ENCODE results near the gene CAMK2N1.
A peak's percentile ranks its signal among the peaks of the same experiment; 100 is the strongest.
"Not testable (repeated sequence)": the region's sequence is repeated elsewhere in the genome, so short reads cannot be mapped to it uniquely, and the experiment has no call there.

The CAMK2N1 gene

GRCh38 chr1:20499105-20499504 is 13.1 kb upstream of the CAMK2N1 start:
- intact Hi-C loops (cut with DNase I) = loop anchor here (5.0 to 10.0 kb wide), 3 partner anchors 64 to 584 kb away; no protein-coding TSS in a partner anchor
- DNase-seq = no peak

GRCh38 chr1:20498116-20498515 is 12.1 kb upstream of the CAMK2N1 start:
- intact Hi-C loops (cut with DNase I) = loop anchor here (5.0 to 10.0 kb wide), 3 partner anchors 63 to 583 kb away; no protein-coding TSS in a partner anchor
- DNase-seq = no peak

GRCh38 chr1:20497506-20497905 is 11.5 kb upstream of the CAMK2N1 start:
- intact Hi-C loops (cut with DNase I) = loop anchor here (5.0 to 10.0 kb wide), 3 partner anchors 63 to 583 kb away; no protein-coding TSS in a partner anchor
- DNase-seq = no peak

- not testable (repeated sequence) for DNase-seq
- intact Hi-C loops (cut with DNase I) = loop anchor here (5.0 to 10.0 kb wide), 3 partner anchors 62 to 582 kb away; no protein-coding TSS in a partner anchor
Observed at GRCh38 chr1:20496725-20497383, 10.8 kb upstream of the CAMK2N1 start.

- intact Hi-C loops (cut with DNase I) = loop anchor here (5.0 to 10.0 kb wide), 3 partner anchors 61 to 581 kb away; no protein-coding TSS in a partner anchor
- DNase-seq = no peak
Observed at GRCh38 chr1:20496241-20496661, 10.2 kb upstream of the CAMK2N1 start.

- no peak for DNase-seq
- intact Hi-C loops (cut with DNase I) = loop anchor here (5.0 to 10.0 kb wide), 3 partner anchors 61 to 581 kb away; no protein-coding TSS in a partner anchor
Observed at GRCh38 chr1:20495661-20496060, 9.7 kb upstream of the CAMK2N1 start.

GRCh38 chr1:20494609-20495311 is 8.8 kb upstream of the CAMK2N1 start:
- DNase-seq = no peak
- intact Hi-C loops (cut with DNase I) = loop anchor here (5.0 to 10.0 kb wide), 5 partner anchors 60 to 580 kb away; no protein-coding TSS in a partner anchor

- DNase-seq = peak; percentile 56 to 95 (median 89)
- intact Hi-C loops (cut with DNase I) = loop anchor here (5.0 to 10.0 kb wide), 4 partner anchors 59 to 579 kb away; no protein-coding TSS in a partner anchor
Observed at GRCh38 chr1:20493839-20494608, 8.0 kb upstream of the CAMK2N1 start.

GRCh38 chr1:20493309-20493708 is 7.3 kb upstream of the CAMK2N1 start:
- no peak for DNase-seq
- intact Hi-C loops (cut with DNase I) = loop anchor here (5.0 to 10.0 kb wide), 4 partner anchors 59 to 579 kb away; no protein-coding TSS in a partner anchor

- DNase-seq = no peak
- intact Hi-C loops (cut with DNase I) = loop anchor here (5.0 to 10.0 kb wide), 4 partner anchors 58 to 578 kb away; no protein-coding TSS in a partner anchor
Observed at GRCh38 chr1:20492751-20493150, 6.7 kb upstream of the CAMK2N1 start.

- intact Hi-C loops (cut with DNase I) = loop anchor here (5.0 to 10.0 kb wide), 4 partner anchors 57 to 577 kb away; no protein-coding TSS in a partner anchor
- no peak for DNase-seq
Observed at GRCh38 chr1:20491866-20492265, 5.9 kb upstream of the CAMK2N1 start.

- intact Hi-C loops (cut with DNase I) = loop anchor here (5.0 to 10.0 kb wide), 4 partner anchors 56 to 576 kb away; no protein-coding TSS in a partner anchor
- DNase-seq = no peak
Observed at GRCh38 chr1:20491178-20491577, 5.2 kb upstream of the CAMK2N1 start.

- DNase-seq = no peak
- intact Hi-C loops (cut with DNase I) = loop anchor here (5.0 kb wide), 1 partner anchor 265 kb away; no protein-coding TSS in a partner anchor
Observed at GRCh38 chr1:20487236-20487590, 1.2 kb upstream of the CAMK2N1 start.

GRCh38 chr1:20486457-20487235 is 636 bp upstream of the CAMK2N1 start:
- intact Hi-C loops (cut with DNase I) = loop anchor here (5.0 kb wide), 1 partner anchor 264 kb away; no protein-coding TSS in a partner anchor
- peak; percentile 67 to 95 (median 88) for DNase-seq

GRCh38 chr1:20484519-20485462 is 1.2 kb downstream of the CAMK2N1 start:
- intact Hi-C loops (cut with DNase I) = loop anchor here (5.0 kb wide), 1 partner anchor 262 kb away; no protein-coding TSS in a partner anchor
- DNase-seq = peak in 30 of 42 donors; percentile 20 to 80 (median 52)

- peak in 39 of 42 donors; percentile 21 to 88 (median 69) for DNase-seq
- intact Hi-C loops (cut with DNase I) = no loop called here
Observed at GRCh38 chr1:20483833-20484518, 2.0 kb downstream of the CAMK2N1 start.
